ENCODE results near the gene NYAP2.

The NYAP2 gene

GRCh38 chr2:225366731-225367130 lies 32.8 kb upstream of the NYAP2 start:
- H3K9me3 ChIP-seq (replicated peaks in 1 of 2; ENCODE audit: control insufficient read depth in 2 of 2, insufficient read depth in 1 of 2, low read depth in 1 of 2, low read length in 2 of 2), result no peaks in the 10 kb centered on the region
- no peak overlapping the region for H3K14ac ChIP-seq (ENCODE audit: low read length)
- H3K4me3 ChIP-seq (ENCODE audit: low read length in 2 of 2), result no peak overlapping the region
- H2BK5ac ChIP-seq (ENCODE audit: low read length), result no peak overlapping the region
- H3K9ac ChIP-seq (ENCODE audit: low read depth, low read length, poor library complexity), result no peak overlapping the region
- H3K4ac ChIP-seq (ENCODE audit: low read length), result no peak overlapping the region
- no peaks in the 10 kb centered on the region for H3K27me3 ChIP-seq (ENCODE audit: control insufficient read depth in 3 of 3, insufficient read depth in 3 of 3, low read depth in 1 of 3, low read length in 3 of 3)
- H3K4me2 ChIP-seq (ENCODE audit: insufficient read depth, low read length, poor library complexity, severe bottlenecking), result no peak overlapping the region
- H2BK15ac ChIP-seq (ENCODE audit: low read length), result no peak overlapping the region
- no peak overlapping the region for H4K8ac ChIP-seq (ENCODE audit: low read depth, low read length)
- no peaks in the 10 kb centered on the region for H3K4me1 ChIP-seq (ENCODE audit: control insufficient read depth in 2 of 2, insufficient read depth in 1 of 2, low read depth in 1 of 2, low read length in 2 of 2)
- H2AFZ ChIP-seq (ENCODE audit: low read length), result no peak overlapping the region
- H3K18ac ChIP-seq (ENCODE audit: low read length), result no peak overlapping the region
- H2BK120ac ChIP-seq (ENCODE audit: low read depth, low read length), result no peak overlapping the region
- H3K23ac ChIP-seq (ENCODE audit: low read depth, low read length, poor library complexity), result no peak overlapping the region
- H2AK5ac ChIP-seq (ENCODE audit: low read depth, low read length), result no peak overlapping the region
- DNase-seq (ENCODE audit: low spot score), result no peak
- H3K36me3 ChIP-seq (replicated peaks in 1 of 2; ENCODE audit: control insufficient read depth in 2 of 2, insufficient read depth in 2 of 2, low read length in 2 of 2), result no peaks in the 10 kb centered on the region
- no peak overlapping the region for H4K91ac ChIP-seq (ENCODE audit: low read depth, low read length, poor library complexity)
- no peaks in the 10 kb centered on the region for H3K79me1 ChIP-seq (ENCODE audit: low read depth, low read length)
- no peak overlapping the region for H3K27ac ChIP-seq (replicated peaks; ENCODE audit: low read length)
- H2BK12ac ChIP-seq (ENCODE audit: low read length), result no peak overlapping the region

- Histone ChIP-seq H4K91ac (ENCODE audit: low read depth, low read length, poor library complexity) (no peak overlapping the region), H3K4ac (ENCODE audit: low read length) (no peak overlapping the region), H3K18ac (ENCODE audit: low read length) (no peak overlapping the region), H3K79me1 (ENCODE audit: low read depth, low read length) (no peaks in the 10 kb centered on the region), H2BK15ac (ENCODE audit: low read length) (no peak overlapping the region), H4K8ac (ENCODE audit: low read depth, low read length) (no peak overlapping the region), H3K36me3 (replicated peaks in 1 of 2; ENCODE audit: control insufficient read depth in 2 of 2, insufficient read depth in 2 of 2, low read length in 2 of 2) (no peaks in the 10 kb centered on the region), H3K4me2 (ENCODE audit: insufficient read depth, low read length, poor library complexity, severe bottlenecking) (no peak overlapping the region), H2BK120ac (ENCODE audit: low read depth, low read length) (no peak overlapping the region), H2BK12ac (ENCODE audit: low read length) (no peak overlapping the region), H3K27ac (replicated peaks; ENCODE audit: low read length) (no peak overlapping the region), H3K9me3 (replicated peaks in 1 of 2; ENCODE audit: control insufficient read depth in 2 of 2, insufficient read depth in 1 of 2, low read depth in 1 of 2, low read length in 2 of 2) (no peaks in the 10 kb centered on the region), H3K23ac (ENCODE audit: low read depth, low read length, poor library complexity) (no peak overlapping the region), H3K4me1 (ENCODE audit: control insufficient read depth in 2 of 2, insufficient read depth in 1 of 2, low read depth in 1 of 2, low read length in 2 of 2) (no peaks in the 10 kb centered on the region), H3K27me3 (ENCODE audit: control insufficient read depth in 3 of 3, insufficient read depth in 3 of 3, low read depth in 1 of 3, low read length in 3 of 3) (no peaks in the 10 kb centered on the region), H3K14ac (ENCODE audit: low read length) (no peak overlapping the region), H3K4me3 (ENCODE audit: low read length in 2 of 2) (no peak overlapping the region), H2AK5ac (ENCODE audit: low read depth, low read length) (no peak overlapping the region), H2AFZ (ENCODE audit: low read length) (no peak overlapping the region), H3K9ac (ENCODE audit: low read depth, low read length, poor library complexity) (no peak overlapping the region), H2BK5ac (ENCODE audit: low read length) (no peak overlapping the region)
- WGBS, 2 donors (ENCODE audit: extremely low coverage in 2 of 2, insufficient read length in 2 of 2, insufficient replicate concordance in 1 of 2), result no CpG with 5 or more reads among the region's 1 CpG
- no peak for DNase-seq (ENCODE audit: low spot score)
These were observed 32.0 kb upstream of the NYAP2 start for GRCh38 chr2:225367482-225367881.

GRCh38 chr2:225378984-225379383 lies 20.5 kb upstream of the NYAP2 start:
- Histone ChIP-seq H3K36me3 (replicated peaks in 1 of 2; ENCODE audit: control insufficient read depth in 2 of 2, insufficient read depth in 2 of 2, low read length in 2 of 2) (no peaks in the 10 kb centered on the region), H2AFZ (ENCODE audit: low read length) (no peak overlapping the region), H4K8ac (ENCODE audit: low read depth, low read length) (no peak overlapping the region), H3K4me3 (ENCODE audit: low read length in 2 of 2) (no peak overlapping the region), H3K79me1 (ENCODE audit: low read depth, low read length) (no peaks in the 10 kb centered on the region), H3K4me1 (ENCODE audit: control insufficient read depth in 2 of 2, insufficient read depth in 1 of 2, low read depth in 1 of 2, low read length in 2 of 2) (no peaks in the 10 kb centered on the region), H3K4me2 (ENCODE audit: insufficient read depth, low read length, poor library complexity, severe bottlenecking) (no peak overlapping the region), H3K18ac (ENCODE audit: low read length) (no peak overlapping the region), H4K91ac (ENCODE audit: low read depth, low read length, poor library complexity) (no peak overlapping the region), H2AK5ac (ENCODE audit: low read depth, low read length) (no peak overlapping the region), H3K27me3 (ENCODE audit: control insufficient read depth in 3 of 3, insufficient read depth in 3 of 3, low read depth in 1 of 3, low read length in 3 of 3) (no peaks in the 10 kb centered on the region), H2BK5ac (ENCODE audit: low read length) (no peak overlapping the region), H3K9ac (ENCODE audit: low read depth, low read length, poor library complexity) (no peak overlapping the region), H3K9me3 (replicated peaks in 1 of 2; ENCODE audit: control insufficient read depth in 2 of 2, insufficient read depth in 1 of 2, low read depth in 1 of 2, low read length in 2 of 2) (no peaks in the 10 kb centered on the region), H2BK12ac (ENCODE audit: low read length) (no peak overlapping the region), H3K23ac (ENCODE audit: low read depth, low read length, poor library complexity) (no peak overlapping the region), H2BK15ac (ENCODE audit: low read length) (no peak overlapping the region), H3K14ac (ENCODE audit: low read length) (no peak overlapping the region), H3K4ac (ENCODE audit: low read length) (no peak overlapping the region), H3K27ac (replicated peaks; ENCODE audit: low read length) (no peak overlapping the region), H2BK120ac (ENCODE audit: low read depth, low read length) (no peak overlapping the region)
- no peak for DNase-seq (ENCODE audit: low spot score)
- no CpG with 5 or more reads among the region's 3 CpGs for WGBS, 2 donors (ENCODE audit: extremely low coverage in 2 of 2, insufficient read length in 2 of 2, insufficient replicate concordance in 1 of 2)

- H3K27me3 ChIP-seq (ENCODE audit: control insufficient read depth in 3 of 3, insufficient read depth in 3 of 3, low read depth in 1 of 3, low read length in 3 of 3), result no peaks in the 10 kb centered on the region
- H3K36me3 ChIP-seq (replicated peaks in 1 of 2; ENCODE audit: control insufficient read depth in 2 of 2, insufficient read depth in 2 of 2, low read length in 2 of 2), result no peaks in the 10 kb centered on the region
- H3K4ac ChIP-seq (ENCODE audit: low read length), result no peak overlapping the region
- H3K14ac ChIP-seq (ENCODE audit: low read length), result no peak overlapping the region
- no peak for DNase-seq (ENCODE audit: low spot score)
- H2AFZ ChIP-seq (ENCODE audit: low read length), result no peak overlapping the region
- WGBS, 2 donors (ENCODE audit: extremely low coverage in 2 of 2, insufficient read length in 2 of 2, insufficient replicate concordance in 1 of 2), result no CpG with 5 or more reads among the region's 6 CpGs
- no peak overlapping the region for H3K18ac ChIP-seq (ENCODE audit: low read length)
- H4K8ac ChIP-seq (ENCODE audit: low read depth, low read length), result no peak overlapping the region
- H3K27ac ChIP-seq (replicated peaks; ENCODE audit: low read length), result no peak overlapping the region
- H3K79me1 ChIP-seq (ENCODE audit: low read depth, low read length), result no peaks in the 10 kb centered on the region
- no peak overlapping the region for H2BK12ac ChIP-seq (ENCODE audit: low read length)
- no peak overlapping the region for H3K4me3 ChIP-seq (ENCODE audit: low read length in 2 of 2)
- no peak overlapping the region for H3K23ac ChIP-seq (ENCODE audit: low read depth, low read length, poor library complexity)
- no peak overlapping the region for H2BK15ac ChIP-seq (ENCODE audit: low read length)
- H2BK5ac ChIP-seq (ENCODE audit: low read length), result no peak overlapping the region
- no peak overlapping the region for H3K9ac ChIP-seq (ENCODE audit: low read depth, low read length, poor library complexity)
- no peak overlapping the region for H4K91ac ChIP-seq (ENCODE audit: low read depth, low read length, poor library complexity)
- H3K9me3 ChIP-seq (replicated peaks in 1 of 2; ENCODE audit: control insufficient read depth in 2 of 2, insufficient read depth in 1 of 2, low read depth in 1 of 2, low read length in 2 of 2), result no peaks in the 10 kb centered on the region
- H3K4me2 ChIP-seq (ENCODE audit: insufficient read depth, low read length, poor library complexity, severe bottlenecking), result no peak overlapping the region
- no peaks in the 10 kb centered on the region for H3K4me1 ChIP-seq (ENCODE audit: control insufficient read depth in 2 of 2, insufficient read depth in 1 of 2, low read depth in 1 of 2, low read length in 2 of 2)
- H2AK5ac ChIP-seq (ENCODE audit: low read depth, low read length), result no peak overlapping the region
- no peak overlapping the region for H2BK120ac ChIP-seq (ENCODE audit: low read depth, low read length)
These were observed 19.7 kb upstream of the NYAP2 start for GRCh38 chr2:225379856-225380255.
